T-helper 17 cell (primary cell): Measurements from ENCODE around the gene FAM3B. TPM values are rescaled to one million over a fixed set of nuclear protein-coding genes. Genes with fewer than 3 reads are reported as not detected.

Experiments
- ATAC-seq: fragments of 150-1000 bp; cut with Tn5 transposase; 2 replicates; pipeline ENCODE4 v1.10.0; 2021; ENCODE audit warnings: mild to moderate bottlenecking, moderate library complexity
- DNase-seq, 3 donors: peaks; one replicate each; pipeline versions ENCODE4 v3.0.0 to v3.0.0-alpha.2; 2020 to 2021
- H3K9me3 ChIP-seq: one replicate; pipeline ENCODE4 v1.7.0; 2013; ENCODE audit warnings: low read length, mild to moderate bottlenecking; ENCODE audit not compliant: control insufficient read depth, poor library complexity, severe bottlenecking
- H3K27ac Mint-ChIP-seq: one replicate; pipeline ENCODE4 v1.8.0; 2022; ENCODE audit warnings: mild to moderate bottlenecking, moderate library complexity, mixed read lengths
- H3K27me3 Mint-ChIP-seq: one replicate; pipeline ENCODE4 v1.8.0; 2022; ENCODE audit warnings: mixed read lengths
- H3K36me3 Mint-ChIP-seq: one replicate; pipeline ENCODE4 v1.8.0; 2022; ENCODE audit warnings: low read depth, mixed read lengths
- H3K4me1 Mint-ChIP-seq: one replicate; pipeline ENCODE4 v1.8.0; 2022; ENCODE audit warnings: mild to moderate bottlenecking, mixed read lengths
- H3K4me3 Mint-ChIP-seq: one replicate; pipeline ENCODE4 v1.8.0; 2022; ENCODE audit warnings: mild to moderate bottlenecking, moderate library complexity, mixed read lengths
- total RNA-seq, 4 donors: library from RNA in 2 of 4; stranded (reverse) in 2 of 4; gene quantifications; one replicate each; pipeline ENCODE4 v1.2.3 and lab custom pipeline; 2022 to 2026

The FAM3B gene, protein sequence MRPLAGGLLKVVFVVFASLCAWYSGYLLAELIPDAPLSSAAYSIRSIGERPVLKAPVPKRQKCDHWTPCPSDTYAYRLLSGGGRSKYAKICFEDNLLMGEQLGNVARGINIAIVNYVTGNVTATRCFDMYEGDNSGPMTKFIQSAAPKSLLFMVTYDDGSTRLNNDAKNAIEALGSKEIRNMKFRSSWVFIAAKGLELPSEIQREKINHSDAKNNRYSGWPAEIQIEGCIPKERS
- total RNA-seq, result not detected
- total RNA-seq (lab: John Stamatoyannopoulos, UW), result 0 reads per million in 2 donors

DNA sequence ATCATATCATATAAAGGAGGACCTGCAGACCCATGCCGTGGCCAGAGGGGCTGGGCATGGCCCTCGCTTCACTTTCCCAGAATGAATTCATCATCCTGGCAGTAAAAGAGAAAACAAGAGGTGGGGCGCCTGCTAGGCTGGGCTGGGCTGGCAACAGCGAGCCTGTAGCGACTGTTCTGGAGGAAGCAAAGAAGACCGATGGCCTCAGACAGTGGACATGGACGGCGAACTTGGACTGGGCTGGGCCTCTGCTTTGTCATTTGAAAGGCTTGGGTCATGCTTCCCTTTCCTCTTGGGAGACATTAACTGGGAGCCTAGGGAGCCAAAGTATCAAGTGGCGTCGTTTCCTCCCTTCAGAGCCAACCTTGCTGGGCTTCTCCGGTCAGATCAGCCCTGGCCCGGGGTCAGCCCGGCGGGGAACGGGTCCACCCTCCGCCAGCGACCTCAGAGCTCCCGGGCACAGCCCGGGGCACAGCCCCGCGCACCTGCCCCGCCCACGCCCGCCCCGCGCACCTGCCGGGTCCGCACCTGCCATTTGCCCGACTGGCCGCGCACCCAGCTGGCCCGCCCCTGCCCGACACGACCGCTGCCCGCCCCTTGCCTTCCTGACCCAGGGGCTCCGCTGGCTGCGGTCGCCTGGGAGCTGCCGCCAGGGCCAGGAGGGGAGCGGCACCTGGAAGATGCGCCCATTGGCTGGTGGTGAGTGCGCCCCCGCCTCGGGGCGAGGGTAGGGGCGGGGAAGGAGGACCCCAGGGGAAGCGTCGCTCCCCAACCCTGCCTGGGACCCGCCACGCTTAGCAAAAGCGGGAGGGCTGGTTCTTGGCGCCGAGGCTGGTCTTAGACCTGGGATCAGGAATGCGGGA is at the start of gene FAM3B:
TSS of gene FAM3B (plus strand) at position 602 of the 863 bp plus-strand sequence. CDS start at position 681, 79 bp downstream.
- DNase-seq (no peak), ATAC-seq (no peak)
- no peaks in the 10 kb centered on the region for H3K9me3 ChIP-seq
- Mint-ChIP-seq H3K27ac (no peak within 1 kb of the TSS), H3K36me3 (peaks cover 4% of the 10 kb centered on the region), H3K4me1 (peaks cover 2% of the 10 kb centered on the region), H3K27me3 (peaks cover 54% of the 10 kb centered on the region), H3K4me3 (peak within 1 kb of the TSS; percentile 57)

DNA sequence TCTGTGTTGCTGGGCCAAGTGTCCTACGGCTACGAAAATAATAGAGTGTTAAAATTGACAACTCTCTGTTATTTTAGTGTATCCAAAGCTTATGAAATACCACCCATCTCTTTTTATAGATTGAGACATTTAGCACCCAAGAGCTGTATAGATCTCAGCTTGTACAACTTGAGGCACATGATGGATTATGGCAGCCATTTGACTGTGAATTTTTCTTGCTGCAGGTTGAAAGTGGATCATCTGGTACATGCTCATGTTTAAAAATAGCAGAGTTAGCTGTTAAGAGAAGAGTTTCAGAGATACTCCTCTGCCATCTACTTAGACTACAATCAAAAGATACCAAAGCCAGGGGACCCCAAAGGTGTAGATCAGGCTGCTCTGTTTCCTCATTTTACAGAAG is 49.3 kb upstream of the FAM3B start:
- Mint-ChIP-seq H3K27me3 (peaks cover 20% of the 10 kb centered on the region), H3K27ac (no peak overlapping the region), H3K4me3 (no peak overlapping the region), H3K36me3 (no peaks in the 10 kb centered on the region), H3K4me1 (no peaks in the 10 kb centered on the region)
- no peak for ATAC-seq
- no peak for DNase-seq
- H3K9me3 ChIP-seq, result no peaks in the 10 kb centered on the region

DNA sequence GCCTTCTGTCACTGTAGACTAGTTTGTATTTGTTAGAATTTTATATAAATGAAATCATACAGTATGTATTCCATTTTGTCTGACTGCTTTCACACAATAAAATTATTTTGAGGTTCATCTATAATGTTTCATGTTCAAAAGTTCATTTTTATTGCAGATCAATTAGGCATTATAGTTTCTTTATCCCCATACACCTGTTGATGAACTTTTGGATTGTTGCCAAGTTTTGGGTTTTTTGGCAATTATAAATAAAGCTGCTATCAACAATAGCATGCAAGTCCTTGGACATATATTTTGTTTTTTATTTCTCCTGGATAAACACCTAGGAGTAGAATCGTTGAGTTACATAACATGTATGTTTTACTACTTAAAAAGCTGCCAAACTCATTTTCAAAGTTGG is 47.1 kb upstream of the FAM3B start:
- no peak for DNase-seq
- no peak overlapping the region for H3K4me3 Mint-ChIP-seq
- H3K4me1 Mint-ChIP-seq, result no peaks in the 10 kb centered on the region
- no peaks in the 10 kb centered on the region for H3K36me3 Mint-ChIP-seq
- H3K27ac Mint-ChIP-seq, result no peak overlapping the region
- H3K9me3 ChIP-seq, result no peaks in the 10 kb centered on the region
- no peak for ATAC-seq
- H3K27me3 Mint-ChIP-seq, result peaks cover 21% of the 10 kb centered on the region

DNA sequence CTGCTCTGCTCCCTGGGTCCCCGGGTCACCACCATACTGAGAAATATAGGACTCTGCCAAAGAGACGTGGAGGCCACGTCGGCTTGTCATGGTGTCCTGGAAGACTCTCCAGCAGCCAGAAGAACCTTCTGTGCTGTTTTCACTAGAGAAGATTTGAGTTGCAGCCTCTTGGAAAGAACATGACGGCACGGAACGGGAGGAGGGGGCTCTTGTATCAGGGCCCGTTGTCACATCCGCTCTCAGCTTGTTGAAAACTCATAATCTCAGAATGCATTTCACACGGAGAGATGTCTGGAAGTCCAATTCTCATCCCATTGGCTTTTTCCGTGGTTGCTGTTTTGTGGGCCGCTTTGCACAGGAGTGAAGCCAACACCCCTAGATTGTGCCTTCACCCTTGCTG is 39.4 kb upstream of the FAM3B start:
- Mint-ChIP-seq H3K27me3 (peaks cover 66% of the 10 kb centered on the region), H3K4me1 (peaks cover 2% of the 10 kb centered on the region), H3K27ac (no peak overlapping the region), H3K36me3 (peaks cover 2% of the 10 kb centered on the region), H3K4me3 (no peak overlapping the region)
- ATAC-seq (no peak), DNase-seq (no peak)
- no peaks in the 10 kb centered on the region for H3K9me3 ChIP-seq

DNA sequence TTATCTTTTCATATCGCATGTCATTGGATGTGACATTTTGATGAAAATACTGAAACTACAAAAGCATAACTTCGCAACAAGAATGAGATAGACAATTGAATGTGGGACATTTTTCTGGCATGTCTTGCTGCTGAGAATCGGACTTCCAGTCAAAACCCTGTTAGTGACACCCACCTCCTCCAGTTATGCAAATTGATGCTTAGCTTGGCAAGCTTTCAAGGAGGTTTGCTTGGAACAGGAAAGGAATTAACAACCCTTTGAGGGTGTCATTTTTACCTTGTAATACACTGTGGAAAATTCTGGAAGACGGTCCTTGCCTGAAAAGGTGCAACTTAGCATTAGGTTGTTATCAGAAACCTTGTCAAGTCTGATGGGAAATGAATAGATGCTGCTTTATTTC is 38.8 kb upstream of the FAM3B start:
- Mint-ChIP-seq H3K27me3 (peaks cover 71% of the 10 kb centered on the region), H3K4me1 (peaks cover 2% of the 10 kb centered on the region), H3K4me3 (no peak overlapping the region), H3K36me3 (peaks cover 2% of the 10 kb centered on the region), H3K27ac (no peak overlapping the region)
- DNase-seq (no peak), ATAC-seq (no peak)
- no peaks in the 10 kb centered on the region for H3K9me3 ChIP-seq

DNA sequence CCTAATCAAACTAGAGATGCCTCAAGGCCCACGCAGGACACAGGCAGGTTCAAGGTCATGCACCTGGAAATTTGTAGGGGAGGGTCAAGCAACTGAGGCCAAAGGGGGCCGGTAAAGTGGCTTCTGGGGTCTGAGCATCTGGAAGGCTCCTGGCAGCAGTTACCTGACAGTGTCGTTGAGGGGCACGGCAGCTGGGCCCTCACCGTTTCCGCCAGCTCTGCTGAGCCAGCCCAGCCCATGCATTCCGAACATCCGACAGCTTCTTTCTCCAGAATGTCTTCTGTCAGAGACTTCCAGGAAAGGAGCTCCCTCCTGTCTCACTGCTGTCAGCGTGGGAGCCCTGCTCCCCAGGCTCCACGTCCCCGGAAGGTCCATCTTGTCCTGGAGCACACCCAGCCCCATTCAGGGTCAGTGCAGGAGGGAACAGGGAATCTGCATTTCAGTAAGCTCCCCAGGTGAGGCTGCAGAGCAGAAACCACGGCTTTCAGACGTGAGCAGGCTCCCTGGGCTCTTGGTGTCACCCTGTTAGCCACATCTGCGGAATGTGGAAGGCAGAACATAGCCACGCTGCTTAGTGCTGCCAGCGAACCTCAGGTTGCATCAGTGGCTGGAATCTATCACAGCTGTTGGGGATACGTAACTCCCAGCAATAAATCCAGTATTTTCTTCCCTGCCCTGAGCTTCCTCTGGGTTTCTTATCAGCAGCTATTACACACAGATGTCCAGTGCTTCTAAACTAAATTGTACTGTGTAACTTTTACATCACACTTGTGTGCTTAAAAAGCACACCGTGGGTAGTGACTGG is 36.3 kb upstream of the FAM3B start:
- DNase-seq (no peak), ATAC-seq (no peak)
- peaks cover 72% of the 10 kb centered on the region for H3K27me3 Mint-ChIP-seq
- H3K9me3 ChIP-seq, result no peaks in the 10 kb centered on the region
- H3K4me3 Mint-ChIP-seq, result no peak overlapping the region
- no peak overlapping the region for H3K27ac Mint-ChIP-seq
- H3K4me1 Mint-ChIP-seq, result peaks cover 3% of the 10 kb centered on the region
- peaks cover 2% of the 10 kb centered on the region for H3K36me3 Mint-ChIP-seq

DNA sequence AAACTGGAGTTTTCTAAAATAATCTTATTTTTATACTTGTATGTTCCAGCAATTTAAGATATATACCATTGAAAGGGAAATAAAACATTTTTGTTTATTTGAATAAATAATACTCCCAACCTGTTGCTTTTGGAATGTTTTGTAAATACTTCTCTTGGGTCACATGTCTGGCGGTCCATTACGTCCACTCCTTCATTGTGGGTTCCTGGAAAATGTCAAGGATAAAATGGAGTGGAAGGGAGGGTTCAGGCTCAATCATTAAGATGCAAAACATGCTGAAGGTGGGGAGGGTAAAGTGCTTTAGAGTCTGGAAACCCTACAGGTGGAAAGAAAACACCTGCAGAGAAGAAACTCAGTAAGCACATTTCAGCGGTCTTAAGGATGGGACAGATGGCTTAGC is 34.2 kb upstream of the FAM3B start:
- ATAC-seq (no peak), DNase-seq (no peak)
- H3K27me3 Mint-ChIP-seq, result peaks cover 51% of the 10 kb centered on the region
- H3K36me3 Mint-ChIP-seq, result no peaks in the 10 kb centered on the region
- H3K27ac Mint-ChIP-seq, result no peak overlapping the region
- H3K9me3 ChIP-seq, result no peaks in the 10 kb centered on the region
- H3K4me1 Mint-ChIP-seq, result peaks cover 3% of the 10 kb centered on the region
- H3K4me3 Mint-ChIP-seq, result no peak overlapping the region

DNA sequence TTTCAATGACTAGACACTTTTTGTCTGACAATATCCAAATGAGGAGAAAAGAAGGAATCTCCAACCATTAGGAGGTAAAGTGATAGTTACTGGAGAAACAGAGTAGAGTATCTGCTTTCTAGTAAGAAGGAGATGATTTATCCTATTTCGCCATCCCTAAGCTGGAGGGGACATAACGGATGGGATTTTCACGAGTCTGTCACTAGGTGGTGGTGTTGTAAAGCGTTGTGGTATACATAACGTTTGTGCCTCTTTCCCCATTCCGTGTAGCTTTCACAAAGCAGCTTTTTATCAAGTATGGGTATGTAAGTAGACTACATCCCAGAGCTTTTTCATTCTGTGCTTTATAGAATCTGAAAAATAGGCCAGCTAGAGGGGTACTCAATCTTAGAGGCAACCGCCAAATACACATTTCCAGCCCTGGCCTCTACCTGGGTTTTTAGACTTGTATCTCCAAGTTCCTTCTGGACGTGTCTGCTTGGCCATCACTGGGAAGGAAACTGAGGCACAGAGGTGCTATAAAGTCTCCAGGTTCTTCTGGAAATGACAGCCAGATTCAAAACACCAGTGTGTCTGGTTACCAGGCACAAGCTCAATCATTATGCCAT is 33.3 kb upstream of the FAM3B start:
- Mint-ChIP-seq H3K27me3 (peaks cover 42% of the 10 kb centered on the region), H3K36me3 (no peaks in the 10 kb centered on the region), H3K4me3 (no peak overlapping the region), H3K4me1 (peaks cover 3% of the 10 kb centered on the region), H3K27ac (no peak overlapping the region)
- ATAC-seq (peak; percentile 94), DNase-seq (peak in 1 of 3 donors; percentile 27)
- H3K9me3 ChIP-seq, result no peaks in the 10 kb centered on the region

DNA sequence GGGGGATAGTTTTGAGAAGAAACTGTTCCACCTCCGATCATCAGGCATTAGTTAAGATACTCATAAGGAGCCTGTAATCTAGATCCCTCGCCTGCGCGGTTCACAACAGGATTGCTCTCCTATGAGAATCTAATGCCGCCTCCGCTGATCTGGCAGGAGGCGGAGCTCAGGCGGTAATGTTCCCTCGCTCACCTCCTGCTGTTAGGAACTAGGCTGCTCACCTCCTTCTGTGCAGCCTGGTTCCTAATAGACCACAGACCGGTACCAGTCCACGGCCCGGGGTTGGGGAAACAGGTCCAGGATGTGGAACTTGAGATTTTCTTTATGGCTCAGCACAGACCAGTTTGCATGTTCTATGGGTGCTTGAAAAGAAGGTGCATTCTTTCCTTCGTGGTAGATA is 27.2 kb upstream of the FAM3B start:
- H3K4me1 Mint-ChIP-seq, result peaks cover 10% of the 10 kb centered on the region
- no peak for ATAC-seq
- H3K27ac Mint-ChIP-seq, result no peak overlapping the region
- no peak overlapping the region for H3K4me3 Mint-ChIP-seq
- H3K9me3 ChIP-seq, result no peaks in the 10 kb centered on the region
- H3K27me3 Mint-ChIP-seq, result peaks cover 35% of the 10 kb centered on the region
- no peak for DNase-seq
- H3K36me3 Mint-ChIP-seq, result peaks cover 2% of the 10 kb centered on the region

DNA sequence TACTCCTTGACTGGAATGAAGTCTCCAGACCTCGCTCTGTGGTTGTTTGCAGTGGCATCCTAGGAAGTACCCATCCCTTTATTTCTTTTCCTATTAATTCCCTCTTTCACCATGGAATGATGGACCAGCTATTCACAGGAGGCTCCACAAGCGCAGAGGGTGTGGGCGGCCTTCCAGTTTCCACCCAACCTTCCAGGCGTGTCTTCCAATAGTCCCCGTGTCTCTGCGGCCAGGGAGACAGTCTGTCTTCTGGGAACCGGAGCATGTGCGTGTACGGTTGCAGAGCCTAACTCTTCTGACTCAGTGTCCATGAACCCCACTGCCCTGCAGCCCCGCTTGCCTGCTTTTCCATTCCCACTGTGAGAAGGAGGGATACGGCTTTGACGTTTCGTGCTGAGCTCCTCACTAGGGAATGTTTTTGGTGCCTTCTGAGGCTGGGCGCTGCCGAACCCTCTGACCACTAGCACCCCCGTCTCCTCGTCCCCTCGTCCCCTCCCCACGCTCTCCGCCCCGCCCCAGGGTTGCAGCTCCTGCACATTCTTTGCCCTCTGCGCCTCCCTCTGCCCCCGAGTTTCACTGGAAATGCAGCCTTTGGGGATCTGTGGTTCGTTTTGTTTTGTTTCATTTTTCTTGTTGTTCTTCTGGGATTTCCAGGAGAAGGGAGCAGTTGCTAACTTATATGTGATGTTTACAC is 26.3 kb upstream of the FAM3B start:
- ATAC-seq (no peak), DNase-seq (no peak)
- no peaks in the 10 kb centered on the region for H3K9me3 ChIP-seq
- Mint-ChIP-seq H3K27me3 (peaks cover 40% of the 10 kb centered on the region), H3K4me1 (peaks cover 10% of the 10 kb centered on the region), H3K27ac (no peak overlapping the region), H3K4me3 (no peak overlapping the region), H3K36me3 (peaks cover 4% of the 10 kb centered on the region)

DNA sequence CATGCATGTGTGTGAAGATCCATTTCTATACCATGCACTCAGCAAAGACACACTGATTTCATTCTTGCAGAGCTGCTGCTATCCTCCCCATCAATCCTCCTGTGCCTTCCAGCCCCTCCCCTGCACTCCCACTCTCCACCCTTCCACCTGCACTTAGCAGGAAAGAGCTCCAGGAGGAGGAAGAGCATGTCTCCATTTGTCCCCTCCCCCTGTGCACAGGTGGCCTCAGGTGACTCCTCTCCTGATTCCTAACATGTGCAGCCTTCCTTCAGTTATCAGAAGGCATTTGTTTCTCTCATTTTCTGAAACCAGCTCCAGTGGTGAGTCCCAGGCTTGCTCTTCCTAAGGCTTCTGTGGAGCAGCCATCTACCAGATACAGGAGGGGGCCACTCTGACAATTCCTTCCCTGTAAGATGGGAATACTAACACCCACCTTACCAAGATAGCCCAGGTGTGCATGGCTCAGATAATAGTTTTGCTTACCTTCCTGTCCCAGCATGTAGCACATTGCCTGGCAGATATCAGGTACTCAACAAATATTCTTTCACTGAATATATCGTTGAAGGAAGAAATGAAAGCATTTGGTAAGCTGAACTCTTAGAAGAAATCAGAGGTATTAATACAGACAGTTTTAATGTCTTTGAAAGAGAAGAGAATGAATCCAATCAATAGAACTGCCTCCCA is 21.9 kb upstream of the FAM3B start:
- H3K27me3 Mint-ChIP-seq, result peaks cover 66% of the 10 kb centered on the region
- no peaks in the 10 kb centered on the region for H3K9me3 ChIP-seq
- H3K36me3 Mint-ChIP-seq, result peaks cover 7% of the 10 kb centered on the region
- no peak overlapping the region for H3K27ac Mint-ChIP-seq
- DNase-seq (no peak), ATAC-seq (no peak)
- no peak overlapping the region for H3K4me3 Mint-ChIP-seq
- H3K4me1 Mint-ChIP-seq, result peaks cover 10% of the 10 kb centered on the region

DNA sequence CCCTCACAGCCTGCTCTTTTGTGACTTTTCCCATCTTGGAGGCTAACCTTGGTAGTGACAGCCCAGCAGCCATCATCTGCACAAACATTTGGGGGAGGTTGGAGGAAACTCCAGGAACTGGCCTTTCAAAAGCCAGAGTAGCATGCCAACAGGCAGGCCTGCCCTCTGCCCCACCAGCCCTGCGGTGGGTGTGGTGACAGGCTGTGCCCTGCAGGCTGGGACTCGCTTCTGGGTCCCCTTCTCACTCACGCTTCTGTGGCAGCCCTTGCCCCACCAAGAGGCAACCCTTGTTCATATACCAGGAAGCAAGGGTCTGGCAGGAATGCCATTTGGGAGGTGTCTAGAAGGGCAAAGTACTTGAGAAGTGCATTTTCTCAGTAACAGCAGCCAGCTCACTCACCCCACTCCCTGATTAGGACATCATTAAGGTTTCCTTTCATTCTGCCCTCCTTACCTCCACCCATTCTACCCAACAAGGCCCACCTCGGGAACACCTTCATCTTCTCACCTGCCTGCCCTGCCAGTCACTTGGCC is 20.8 kb upstream of the FAM3B start:
- no peaks in the 10 kb centered on the region for H3K9me3 ChIP-seq
- no peak overlapping the region for H3K4me3 Mint-ChIP-seq
- DNase-seq (no peak), ATAC-seq (no peak)
- H3K27ac Mint-ChIP-seq, result no peak overlapping the region
- H3K36me3 Mint-ChIP-seq, result peaks cover 7% of the 10 kb centered on the region
- H3K4me1 Mint-ChIP-seq, result peaks cover 10% of the 10 kb centered on the region
- peaks cover 56% of the 10 kb centered on the region for H3K27me3 Mint-ChIP-seq
